SHP77 treated with DMSO at 0.1 percent for 48 hours (cell line): ENCODE data around the gene ST14.
A peak's percentile ranks its signal among the peaks of the same experiment; 100 is the strongest.
"Not testable (repeated sequence)": the region's sequence is repeated elsewhere in the genome, so short reads cannot be mapped to it uniquely, and the experiment has no call there.

Experiments
- DNase-seq: peaks from one replicate; lab custom pipeline; 2025; lab: John Stamatoyannopoulos, UW

ST14 gene

DNA sequence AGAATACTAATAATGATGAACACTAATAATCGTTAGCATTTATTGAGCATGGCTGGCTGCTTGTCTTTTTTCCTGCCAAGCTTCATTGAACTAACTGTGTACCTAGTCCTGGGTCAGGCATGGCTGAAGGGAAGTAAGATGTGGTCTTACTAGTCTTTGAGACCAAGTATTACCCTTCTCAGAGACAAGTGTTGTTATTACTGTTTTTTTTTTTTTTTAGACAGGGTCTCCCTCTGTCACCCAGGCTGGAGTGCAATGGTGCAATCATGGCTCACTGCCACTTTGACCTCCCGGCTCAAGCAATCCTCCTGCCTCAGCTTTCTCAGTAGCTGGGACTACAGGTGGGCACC lies 4.6 kb downstream of the ST14 start:
- no peak for DNase-seq

DNA sequence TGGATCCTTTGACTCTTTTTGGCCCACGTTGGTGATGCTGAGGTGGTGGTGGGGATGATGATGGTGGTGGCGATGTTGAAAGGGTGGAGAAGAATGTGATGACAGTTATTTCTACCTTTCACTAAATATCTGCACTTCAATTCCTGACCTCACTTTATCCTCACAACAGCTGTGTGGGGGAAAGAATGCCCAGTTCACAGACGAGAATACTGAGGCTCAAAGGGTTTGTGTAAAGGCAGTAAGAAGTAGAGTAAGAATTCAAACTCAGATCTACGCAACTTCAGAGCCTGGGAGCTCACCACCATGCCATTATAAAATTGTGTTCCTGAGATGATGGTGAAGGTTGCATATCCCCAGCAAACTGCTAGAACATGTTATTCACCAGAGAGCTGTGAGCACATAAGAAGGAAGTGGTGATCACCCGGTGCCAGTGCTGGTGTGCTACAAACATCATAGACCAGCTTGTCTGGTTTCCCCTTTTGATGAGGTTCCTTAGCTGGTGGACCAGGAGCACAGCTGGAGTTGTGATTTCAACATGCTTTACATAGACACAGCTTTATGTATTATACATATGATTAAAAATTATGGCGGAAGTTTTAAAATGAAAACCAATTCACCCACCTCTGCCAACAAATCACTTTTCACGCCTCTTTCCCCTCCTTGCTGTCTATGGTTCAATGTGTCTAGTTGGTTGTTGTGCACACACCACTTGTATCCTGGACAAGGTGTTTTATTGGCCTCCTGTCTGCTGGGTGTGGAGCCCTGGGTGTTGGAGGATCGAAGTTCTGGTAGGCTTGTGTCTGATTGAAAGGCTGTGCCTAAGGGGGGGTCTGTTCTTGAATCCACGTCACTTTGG lies 6.2 kb downstream of the ST14 start:
- no peak for DNase-seq

DNA sequence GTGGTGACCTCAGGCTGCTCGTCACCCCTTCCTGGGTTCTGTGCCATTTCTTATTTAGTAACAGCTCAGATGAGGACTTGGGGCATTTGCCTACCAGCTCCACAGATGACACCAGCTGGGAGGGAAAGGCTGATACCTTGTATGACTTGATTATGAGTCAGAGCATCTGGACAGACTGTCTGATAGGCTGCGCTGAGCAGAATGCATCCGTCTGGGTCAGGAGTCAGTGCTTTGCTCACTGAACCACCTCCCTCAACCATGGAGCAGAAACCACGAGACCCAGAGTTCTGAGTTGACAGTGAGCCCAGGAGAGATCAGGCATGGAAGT lies 6.8 kb downstream of the ST14 start:
- peak; percentile 24 for DNase-seq

DNA sequence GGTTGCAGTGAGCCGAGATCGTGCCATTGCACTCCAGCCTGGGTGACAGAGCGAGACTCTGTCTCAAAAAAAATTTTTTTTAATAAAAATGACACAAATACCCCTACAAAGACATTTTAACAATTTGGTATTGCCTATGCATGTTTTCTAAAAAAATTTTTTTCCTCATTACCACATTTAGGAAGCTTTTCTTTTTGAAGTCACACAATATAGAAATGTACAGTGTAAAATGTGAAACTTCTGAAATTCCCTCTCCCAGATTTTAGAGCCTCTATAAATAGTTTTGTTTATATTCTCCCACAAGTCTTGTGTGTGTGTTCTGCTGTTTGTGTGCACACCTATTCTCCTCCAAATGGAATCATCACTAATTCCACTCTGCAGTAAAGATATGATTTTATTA lies 7.6 kb downstream of the ST14 start:
- DNase-seq: no peak

DNA sequence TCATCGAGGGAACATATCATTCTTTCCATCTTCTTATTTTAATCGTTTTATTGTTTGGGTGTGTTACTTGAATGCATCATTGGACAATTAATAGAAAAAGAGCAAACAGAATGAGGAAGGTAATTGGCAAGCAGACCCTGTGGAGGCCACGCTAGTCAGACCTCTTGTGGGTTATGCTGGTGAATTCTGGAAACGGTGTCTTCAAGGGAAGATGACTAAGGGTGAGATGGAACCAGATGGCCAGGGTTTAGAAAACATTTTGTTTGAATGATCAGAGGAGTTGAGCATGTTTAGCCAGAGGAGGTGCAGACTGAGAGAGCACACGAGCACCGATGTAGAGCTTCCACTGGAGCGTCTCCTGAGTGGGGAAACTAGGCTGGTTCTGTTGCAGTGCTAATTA lies 8.5 kb downstream of the ST14 start:
- DNase-seq: no peak

DNA sequence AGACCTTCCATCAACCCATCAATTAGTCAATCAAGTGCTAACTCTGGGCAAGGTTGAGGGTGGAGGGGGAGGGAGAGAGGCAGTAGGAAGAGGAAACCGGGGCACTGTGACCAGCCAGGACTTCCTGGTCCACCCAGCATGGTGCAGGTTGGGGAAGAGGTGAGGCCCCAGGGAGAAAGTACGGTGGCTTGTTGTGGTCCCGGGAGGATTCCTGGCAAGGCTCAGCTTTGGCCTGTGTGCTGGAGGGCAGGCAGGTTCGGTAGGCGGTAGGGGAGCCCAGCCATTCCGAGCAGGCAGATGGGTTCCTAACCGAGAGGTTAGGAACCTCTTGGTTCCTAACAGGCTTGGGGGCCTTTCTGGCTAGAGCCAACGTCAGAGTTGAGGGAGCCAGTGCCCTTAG lies 10.8 kb downstream of the ST14 start:
- DNase-seq: no peak

DNA sequence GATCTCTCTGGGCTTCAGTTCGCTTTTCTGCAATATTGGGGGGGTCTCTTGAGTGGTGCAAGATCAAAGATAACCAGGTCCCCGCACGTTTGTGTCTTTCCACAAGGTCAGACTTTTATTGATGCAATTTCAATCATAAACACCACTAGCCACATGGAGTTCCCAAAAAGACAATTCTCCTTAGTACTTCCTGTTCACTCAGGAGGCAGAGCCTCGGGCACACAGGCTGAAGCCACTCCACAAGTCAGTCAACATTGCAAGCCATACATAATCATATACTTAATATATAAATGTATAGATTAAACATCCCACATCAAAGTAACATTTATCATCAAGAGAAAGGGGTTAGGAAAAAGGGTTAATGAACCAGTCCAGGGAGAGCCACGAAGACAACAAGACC lies 12.0 kb downstream of the ST14 start:
- DNase-seq: no peak

DNA sequence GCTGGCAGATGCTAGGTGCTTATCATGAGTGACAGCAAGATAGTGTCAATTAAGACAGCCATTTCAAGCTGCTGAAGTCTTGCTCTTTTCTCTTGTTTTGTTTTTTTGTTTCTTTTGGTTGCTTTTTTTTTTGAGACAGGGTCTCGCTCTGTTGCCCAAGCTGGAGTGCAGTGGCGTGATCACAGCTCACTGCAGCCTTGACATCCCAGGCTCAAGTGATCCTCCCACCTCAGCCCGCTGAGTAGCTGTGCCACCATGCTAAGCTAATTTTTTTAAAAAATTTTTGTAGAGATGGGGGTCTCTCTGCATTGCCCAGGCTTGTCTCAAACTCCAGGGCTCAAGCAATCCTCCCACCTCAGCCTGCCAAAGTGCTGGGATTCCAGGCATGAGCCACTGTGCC lies 12.4 kb downstream of the ST14 start:
- DNase-seq: not testable (repeated sequence)

DNA sequence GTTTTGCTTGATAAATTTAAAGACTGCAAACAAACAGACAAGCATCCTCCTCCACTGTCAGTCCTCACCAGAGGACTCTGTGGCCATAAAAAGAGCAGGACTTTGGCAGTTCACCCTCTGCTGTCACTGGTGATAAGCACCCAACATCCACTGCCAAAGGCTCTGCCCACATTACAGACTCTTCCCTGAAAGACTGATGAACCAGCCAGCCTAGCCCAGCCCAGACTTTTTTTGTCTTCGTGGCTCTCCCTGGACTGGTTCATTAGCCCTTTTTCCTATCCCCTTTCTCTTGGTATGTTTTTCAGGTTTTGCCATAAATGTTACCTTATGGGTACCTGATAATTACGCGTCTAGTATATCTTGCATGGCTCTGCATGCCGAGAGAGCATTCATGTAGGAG lies 15.1 kb downstream of the ST14 start:
- no peak for DNase-seq

DNA sequence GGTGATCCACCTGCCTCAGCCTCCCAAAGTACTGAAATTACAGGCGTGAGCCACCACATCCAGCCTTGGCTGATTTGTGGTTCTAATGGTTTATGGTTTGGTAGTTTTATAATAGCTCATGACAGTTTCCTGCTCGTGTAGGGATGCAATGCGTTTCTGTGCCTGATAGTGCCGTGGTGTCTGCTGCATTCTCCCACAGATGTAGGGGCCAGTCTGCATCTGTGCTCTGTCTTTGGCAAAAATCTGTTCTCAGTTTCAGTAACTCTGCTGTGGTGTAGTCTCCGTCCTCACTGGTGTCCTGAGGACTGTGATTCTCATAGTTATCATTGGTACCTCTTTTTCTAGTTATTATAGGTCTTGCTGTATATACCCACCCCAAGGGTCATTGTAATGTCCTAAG lies 16.3 kb downstream of the ST14 start:
- DNase-seq: no peak

DNA sequence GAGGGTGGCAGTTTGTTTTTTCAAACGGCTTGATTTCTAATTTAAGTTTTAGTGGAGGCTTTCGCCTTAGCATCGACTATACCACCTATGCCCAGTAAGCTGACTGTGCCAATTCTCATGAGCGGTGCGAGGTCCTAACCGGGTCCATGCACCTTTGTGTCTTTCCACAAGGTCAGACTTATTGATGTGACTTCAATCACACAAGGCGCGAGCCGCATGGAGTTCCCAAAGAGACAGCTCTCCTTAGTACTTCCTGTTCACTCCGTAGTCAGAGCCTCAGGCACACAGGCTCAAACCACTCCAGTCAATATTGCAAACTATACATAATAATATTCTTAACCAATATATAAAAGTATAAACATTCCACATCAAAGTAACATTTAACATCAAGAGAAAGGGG lies 18.2 kb downstream of the ST14 start:
- DNase-seq: no peak

DNA sequence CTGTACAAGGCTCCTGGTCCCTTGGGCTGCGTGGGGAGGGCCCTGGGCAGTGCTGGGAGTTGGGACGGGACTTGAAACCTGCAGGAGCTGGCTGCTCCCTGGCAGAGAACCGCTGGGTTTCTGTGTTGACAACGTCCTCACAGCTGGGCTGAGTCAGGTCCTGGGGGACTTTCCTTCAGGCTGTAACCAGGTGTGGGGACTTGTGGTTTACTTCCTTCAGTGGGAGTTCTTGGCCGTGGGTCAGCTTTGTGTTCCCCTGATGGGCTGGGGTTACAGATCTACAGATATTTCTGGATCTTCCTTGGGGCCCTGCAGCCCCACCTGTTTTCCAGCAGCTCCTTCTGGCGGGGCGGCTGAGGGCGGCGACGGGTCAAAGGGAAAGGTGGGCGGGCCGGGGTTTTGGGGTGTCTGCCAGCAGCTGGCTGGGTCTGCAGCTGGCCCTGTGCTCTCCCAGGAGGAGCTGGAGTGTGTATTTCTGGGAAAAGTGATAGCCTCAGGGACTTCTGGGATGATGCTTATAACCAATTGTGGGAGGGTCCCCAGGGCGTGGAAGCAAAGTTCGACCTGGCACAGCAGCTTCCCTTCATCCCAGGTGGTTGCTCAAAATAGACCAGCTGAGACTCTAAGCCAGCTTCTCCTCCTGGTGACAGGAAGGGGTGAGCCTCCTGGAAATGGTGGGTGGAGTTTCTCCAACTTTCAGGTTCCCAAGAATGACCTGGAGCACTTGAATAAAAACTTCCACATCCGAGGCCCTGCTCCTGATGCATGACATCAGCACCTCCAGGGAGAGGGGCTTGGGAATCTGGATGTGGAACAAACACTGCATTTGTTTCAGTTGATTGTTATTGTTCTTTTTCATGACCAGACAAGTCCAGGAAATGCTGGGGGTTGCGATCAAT lies 19.1 kb downstream of the ST14 start:
- DNase-seq: no peak

DNA sequence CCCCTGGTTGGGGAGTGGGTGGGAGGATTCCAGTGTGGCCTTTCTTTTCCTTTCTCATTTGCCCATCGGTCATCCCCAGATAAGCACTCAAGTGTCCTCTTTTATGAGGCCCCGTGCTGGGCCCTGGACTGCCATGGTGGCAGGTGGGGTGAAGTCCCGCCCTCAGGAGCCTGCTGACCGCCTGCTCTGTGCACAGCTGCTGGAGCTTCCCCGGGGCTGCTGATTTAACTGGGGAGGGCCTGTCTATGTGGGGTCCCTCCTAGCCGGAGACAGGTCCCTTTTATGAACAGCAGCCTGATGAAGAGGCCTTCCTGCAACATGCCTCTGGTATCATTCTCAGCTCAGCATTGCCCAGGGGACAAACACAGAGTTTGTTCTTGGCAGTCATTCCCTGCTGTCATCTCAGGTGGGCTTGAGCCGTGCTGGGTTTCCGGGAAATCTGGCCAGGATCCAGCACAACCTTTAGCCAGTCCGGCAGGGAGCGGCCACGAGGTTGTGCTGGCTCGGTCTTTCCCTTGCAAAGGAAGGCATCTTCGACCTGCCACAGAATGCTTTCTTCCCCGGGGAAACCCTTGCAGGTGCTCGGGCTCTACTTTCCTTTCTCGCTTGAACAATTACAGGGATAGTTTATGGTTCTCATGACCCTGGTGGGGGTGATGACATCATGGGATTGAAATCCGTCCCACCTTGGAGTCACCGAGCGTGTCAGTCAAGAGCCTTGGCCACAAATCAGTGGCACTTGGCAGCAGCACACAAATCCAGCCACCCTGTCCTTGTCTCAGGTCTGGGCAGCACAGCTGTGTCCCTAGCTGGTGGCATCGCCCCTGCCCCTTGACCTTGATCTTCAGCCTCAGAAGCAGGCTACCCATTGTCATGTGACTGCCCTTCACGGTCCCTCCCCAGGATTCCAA lies 20.1 kb downstream of the ST14 start:
- no peak for DNase-seq

DNA sequence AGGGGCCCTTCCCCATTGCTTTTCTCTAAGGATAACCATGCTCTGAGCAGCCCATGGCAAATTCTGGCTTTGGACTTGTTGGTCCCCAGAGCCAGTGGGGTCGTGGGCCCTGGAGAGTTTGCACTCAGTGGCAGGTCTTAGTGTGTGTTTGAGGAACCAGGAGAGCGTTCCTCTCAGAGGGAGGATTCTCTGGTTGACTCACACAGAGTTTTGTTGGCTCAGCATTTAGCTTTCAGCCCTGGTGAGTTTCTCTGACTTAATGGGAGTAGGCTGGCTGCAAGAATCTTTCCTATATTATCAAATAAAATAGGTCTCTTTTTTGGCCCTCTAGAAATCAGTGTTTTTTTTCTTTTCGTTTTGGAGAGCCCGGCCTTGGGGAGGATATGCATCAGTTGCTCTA lies 20.9 kb downstream of the ST14 start:
- DNase-seq: no peak

DNA sequence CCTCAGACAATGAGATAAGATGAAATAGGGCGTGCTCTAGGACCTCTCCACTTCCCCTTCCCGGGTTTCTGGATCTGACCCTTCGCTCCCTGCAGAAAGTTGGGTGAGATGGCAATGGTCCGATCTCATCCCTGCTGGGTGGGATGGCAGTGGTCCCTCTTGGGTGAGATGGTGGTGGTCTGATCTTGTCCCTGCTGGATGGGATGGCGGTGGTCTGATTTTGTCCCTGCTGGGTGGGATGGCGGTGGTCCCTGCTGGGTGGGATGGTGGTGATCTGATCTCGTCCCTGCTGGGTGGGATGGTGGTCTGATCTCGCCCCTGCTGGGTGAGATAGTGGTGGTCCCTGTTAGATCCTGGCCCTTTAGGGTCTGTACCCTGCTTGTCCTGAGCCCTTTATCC lies 21.3 kb downstream of the ST14 start:
- DNase-seq: no peak

DNA sequence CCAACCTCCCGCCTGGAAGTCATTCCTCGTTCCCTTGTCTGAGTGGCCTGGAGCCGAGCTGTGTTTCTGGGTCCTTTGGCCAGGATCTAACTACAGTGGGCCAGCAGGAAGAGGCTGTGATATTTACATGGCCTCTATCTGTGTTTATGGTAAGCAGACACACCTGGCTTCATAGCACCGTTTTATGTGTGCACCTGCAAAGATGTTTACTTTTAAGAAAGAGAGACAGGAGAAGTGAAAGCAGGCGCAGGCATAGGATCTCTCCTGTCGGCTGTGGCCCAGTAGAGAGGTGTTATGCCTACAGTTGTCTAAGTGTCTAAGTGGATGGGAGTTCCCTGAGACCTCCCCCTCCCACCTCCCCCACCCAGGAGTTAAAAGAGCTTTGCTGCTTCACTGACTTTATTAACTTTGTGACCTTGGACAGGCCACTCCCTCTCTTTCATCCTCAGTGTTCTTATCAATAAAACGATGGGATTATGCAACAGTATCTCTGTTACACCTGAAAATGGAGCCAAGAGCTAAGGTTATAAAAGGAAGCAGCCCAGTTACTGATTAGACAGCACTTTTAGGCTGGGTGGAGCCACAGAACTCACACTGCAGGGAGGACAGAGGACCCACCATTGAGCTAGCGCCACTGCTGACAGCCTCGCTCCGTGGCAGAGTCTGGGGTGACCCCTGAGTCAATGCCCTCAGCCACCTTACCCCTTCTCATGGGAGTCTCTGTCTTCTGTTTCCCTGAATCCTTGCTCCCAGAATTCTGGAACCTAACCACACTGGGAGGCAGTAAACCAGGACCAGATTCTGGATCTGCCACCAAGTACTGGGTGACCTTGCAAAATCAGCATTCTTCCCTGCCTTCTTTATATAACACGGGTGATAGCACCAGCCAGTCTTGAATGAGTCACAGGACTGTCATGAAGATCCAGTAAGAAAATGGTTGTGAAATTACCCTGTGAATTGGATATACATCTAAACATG lies 22.0 kb downstream of the ST14 start:
- DNase-seq: peak; percentile 50

DNA sequence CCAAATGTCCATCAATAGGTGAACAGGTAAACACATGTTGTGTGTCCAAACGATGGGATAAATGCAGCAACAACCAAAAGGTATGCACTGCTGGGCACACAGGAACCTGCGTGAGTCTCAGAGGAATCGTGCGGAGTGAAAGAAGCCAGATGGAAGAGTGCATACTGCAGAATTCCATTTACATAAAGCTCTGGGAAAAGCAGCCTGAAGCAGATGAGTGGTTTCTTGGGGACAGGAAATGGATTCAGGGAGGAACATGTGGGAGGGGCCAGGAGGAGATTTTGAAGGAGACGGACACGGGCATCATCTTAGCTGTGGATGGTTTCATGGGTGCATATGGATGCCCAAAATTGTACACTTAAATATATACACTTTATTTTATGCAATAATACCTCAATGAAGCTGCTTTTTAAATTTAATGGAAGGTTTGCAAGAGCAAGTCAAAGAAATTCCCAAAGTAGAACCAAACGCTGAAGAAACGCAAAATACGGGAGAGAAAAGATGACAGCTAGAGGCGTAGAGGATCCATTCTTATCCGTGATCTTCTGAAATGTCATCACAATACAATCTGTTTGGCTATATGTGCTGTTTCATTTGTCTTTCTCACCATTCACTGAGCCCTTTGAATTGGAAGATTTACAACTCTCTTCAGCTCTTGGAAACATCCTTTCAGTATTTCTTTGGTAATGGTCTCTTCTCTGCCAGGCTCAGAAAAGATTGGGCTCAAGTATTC lies 24.5 kb downstream of the ST14 start:
- DNase-seq: no peak

DNA sequence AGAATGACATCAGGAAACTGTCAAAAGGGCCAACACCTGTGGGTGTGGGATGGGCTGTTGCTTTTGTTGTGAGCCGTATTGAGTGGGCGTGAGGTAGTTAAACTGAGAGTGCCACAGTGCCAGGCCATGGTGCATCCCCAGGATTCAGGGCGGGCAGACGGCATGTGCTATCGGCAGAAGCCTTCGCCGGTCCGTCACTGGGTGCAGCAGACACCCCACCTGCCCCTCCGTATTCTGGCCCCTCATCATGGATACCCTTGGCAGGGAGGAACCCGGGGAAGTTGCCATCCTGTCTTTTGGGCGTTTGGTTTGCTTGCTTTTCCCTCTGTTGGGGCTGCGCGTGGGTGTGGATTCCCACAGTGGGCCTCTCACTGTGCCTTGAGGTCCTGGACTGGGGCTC lies 27.5 kb downstream of the ST14 start:
- no peak for DNase-seq

DNA sequence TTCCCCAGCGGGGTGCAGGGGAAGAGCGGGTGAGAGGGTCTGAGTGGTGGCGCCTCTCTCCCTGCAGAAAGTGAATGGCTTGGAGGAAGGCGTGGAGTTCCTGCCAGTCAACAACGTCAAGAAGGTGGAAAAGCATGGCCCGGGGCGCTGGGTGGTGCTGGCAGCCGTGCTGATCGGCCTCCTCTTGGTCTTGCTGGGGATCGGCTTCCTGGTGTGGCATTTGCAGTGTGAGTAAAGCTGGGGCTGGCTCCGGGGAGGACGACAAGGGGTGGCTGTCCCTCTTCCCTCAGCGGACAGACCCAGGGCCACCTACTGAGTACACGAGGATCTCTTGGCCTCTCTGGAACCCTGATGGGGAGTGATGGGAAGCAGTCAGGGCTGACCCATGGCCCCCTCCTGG lies 28.5 kb downstream of the ST14 start:
- DNase-seq: no peak

DNA sequence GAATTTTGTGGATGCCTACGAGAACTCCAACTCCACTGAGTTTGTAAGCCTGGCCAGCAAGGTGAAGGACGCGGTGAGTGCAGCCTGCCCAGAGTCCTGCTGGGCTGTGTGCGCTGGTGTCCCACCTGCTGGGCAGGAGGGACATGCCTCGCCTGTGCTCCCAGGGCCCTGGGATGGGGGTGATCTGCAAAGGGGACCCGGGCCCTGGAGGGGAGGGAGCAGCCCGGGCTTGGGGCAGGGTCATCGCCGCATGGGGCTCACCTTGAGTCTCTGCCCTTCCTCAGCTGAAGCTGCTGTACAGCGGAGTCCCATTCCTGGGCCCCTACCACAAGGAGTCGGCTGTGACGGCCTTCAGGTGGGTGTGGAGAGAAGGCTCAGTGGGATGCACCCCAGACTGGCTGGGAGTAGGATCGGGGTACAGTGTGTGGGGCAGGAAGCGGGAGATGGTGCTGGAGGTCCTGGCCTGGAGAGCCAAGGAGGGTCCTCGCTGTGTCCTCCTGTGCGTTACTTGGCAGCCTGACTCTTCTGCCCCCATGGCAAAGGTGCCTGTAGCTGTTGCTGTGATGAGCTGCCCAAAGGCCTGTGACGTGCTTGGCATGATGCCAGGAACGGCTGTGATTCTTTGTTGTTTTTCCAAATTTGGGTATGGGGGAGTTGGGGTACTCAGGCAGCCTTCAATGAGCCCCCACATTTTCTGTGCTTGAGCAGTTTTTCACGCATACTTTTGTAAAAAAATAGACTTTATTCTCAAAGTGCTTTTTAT lies 29.2 kb downstream of the ST14 start:
- DNase-seq: no peak
